SK-N-SH (cell line): ENCODE data around the gene AUH. TPM values are rescaled to one million over a fixed set of nuclear protein-coding genes. Genes with fewer than 3 reads are reported as not detected.

Source experiments
- CTCF ChIA-PET: fragments of 300-600, 350-600 bp; formaldehyde crosslinking; extraction: SDS; loops from one replicate; lab custom pipeline; 2021; lab: Yijun Ruan, JAX
- POLR2A ChIA-PET: fragments of 350-600 bp; sonication (Branson Sonifier 250); formaldehyde crosslinking; extraction: SDS; loops from one replicate; lab custom pipeline; 2020; ENCODE audit warnings: antibody characterized with exemption, inconsistent platforms; lab: Yijun Ruan, JAX
- DNase-seq: peaks from one replicate; pipeline ENCODE4 v3.0.0; 2012
- H2AFZ ChIP-seq: fragments of 200-600 bp; sonication (generic); 2 replicates; pipeline ENCODE4 v1.8.1; 2016; ENCODE audit warnings: antibody characterized with exemption, mild to moderate bottlenecking, low read depth
- H3F3A ChIP-seq: fragments of 200-600 bp; sonication (generic); replicated peaks from 2 replicates; pipeline ENCODE3; 2016; ENCODE audit warnings: antibody characterized with exemption, mild to moderate bottlenecking; ENCODE audit not compliant: insufficient read depth
- H3K27ac ChIP-seq, 2 experiments: fragments of 200-500 bp in 1 of 2; fragments of 200-600 bp in 1 of 2; sonication (Bioruptor generic) in 1 of 2; sonication (generic), shearing (Covaris generic) in 1 of 2; 2 replicates each; pipeline versions ENCODE4 v1.5.1 to v1.6.1; 2014 to 2016; ENCODE audit warnings: low read depth in 2 of 2, inconsistent platforms in 1 of 2, low read length in 1 of 2, mild to moderate bottlenecking in 1 of 2, mixed read lengths in 1 of 2
- H3K27me3 ChIP-seq: fragments of 200-600 bp; sonication (generic), shearing (Covaris generic); 2 replicates; pipeline ENCODE4 v1.6.1; 2016; ENCODE audit warnings: mixed run types; ENCODE audit not compliant: insufficient read depth
- H3K36me3 ChIP-seq, 2 experiments: fragments of 200-500 bp in 1 of 2; fragments of 200-600 bp in 1 of 2; sonication (Bioruptor generic) in 1 of 2; sonication (generic) in 1 of 2; replicated peaks in 1 of 2; 2 replicates each; pipeline versions ENCODE3 to v1.5.1; 2014 to 2016; ENCODE audit warnings: low read length in 1 of 2, mild to moderate bottlenecking in 1 of 2; ENCODE audit not compliant: insufficient read depth in 2 of 2, control insufficient read depth in 1 of 2
- H3K4me1 ChIP-seq, 2 experiments: fragments of 200-500 bp in 1 of 2; fragments of 200-600 bp in 1 of 2; sonication (Bioruptor generic) in 1 of 2; sonication (generic), shearing (Covaris generic) in 1 of 2; 2 replicates each; pipeline versions ENCODE4 v1.5.1 to v1.6.1; 2014 to 2016; ENCODE audit warnings: low read depth in 1 of 2, low read length in 1 of 2, mixed run types in 1 of 2; ENCODE audit not compliant: insufficient read depth in 2 of 2, control insufficient read depth in 1 of 2
- H3K4me2 ChIP-seq: fragments of 200-600 bp; sonication (generic), shearing (Covaris generic); 2 replicates; pipeline ENCODE4 v1.6.1; 2017; ENCODE audit warnings: mixed run types
- H3K4me3 ChIP-seq, 2 experiments: fragments of 200-500 bp in 1 of 2; fragments of 200-600 bp in 1 of 2; sonication (Bioruptor generic) in 1 of 2; sonication (generic), shearing (Covaris generic) in 1 of 2; 2 replicates each; pipeline versions ENCODE4 v1.5.1 to v1.8.1; 2014 to 2016; ENCODE audit warnings: low read depth in 2 of 2, inconsistent platforms in 1 of 2, low read length in 1 of 2, mild to moderate bottlenecking in 1 of 2, mixed read lengths in 1 of 2, moderate library complexity in 1 of 2
- H3K79me2 ChIP-seq: fragments of 200-600 bp; sonication (generic); 2 replicates; pipeline ENCODE4 v1.8.1; 2017; ENCODE audit warnings: mild to moderate bottlenecking; ENCODE audit not compliant: insufficient read depth
- H3K9ac ChIP-seq: fragments of 200-600 bp; sonication (generic); 2 replicates; pipeline ENCODE4 v1.6.1; 2017; ENCODE audit warnings: mixed run types
- H3K9me2 ChIP-seq: fragments of 200-600 bp; sonication (generic); 2 replicates; pipeline ENCODE4 v1.6.1; 2017; ENCODE audit warnings: mixed run types
- H3K9me3 ChIP-seq: fragments of 200-600 bp; sonication (generic); 2 replicates; pipeline ENCODE4 v1.6.1; 2017; ENCODE audit warnings: mixed run types, mild to moderate bottlenecking, moderate library complexity
- H4K20me1 ChIP-seq: fragments of 200-600 bp; sonication (generic); 2 replicates; pipeline ENCODE4 v1.6.1; 2017; ENCODE audit warnings: mild to moderate bottlenecking, mixed run types; ENCODE audit not compliant: insufficient read depth
- CHD2 ChIP-seq: fragments of 150-350 bp; IDR thresholded peaks from 2 replicates; pipeline ENCODE4 v1.6.1; 2018; ENCODE audit warnings: low read length; ENCODE audit not compliant: partially characterized antibody
- CTCF ChIP-seq: fragments of 200-600 bp; sonication (generic); IDR thresholded peaks from 2 replicates; pipeline ENCODE4 v1.6.1; 2017; ENCODE audit warnings: antibody characterized with exemption, mild to moderate bottlenecking, moderate library complexity
- EP300 ChIP-seq, 2 experiments: IDR thresholded peaks; 2 replicates each; pipeline versions ENCODE4 v1.4.0 to v1.6.1; 2012; ENCODE audit warnings: borderline replicate concordance in 1 of 2, low read depth in 1 of 2, low read length in 1 of 2
- EZH2phosphoT487 ChIP-seq: fragments of 200-600 bp; sonication (generic); IDR thresholded peaks from 2 replicates; pipeline ENCODE4 v1.6.1; 2017; ENCODE audit warnings: low read depth, mixed run types, mild to moderate bottlenecking, antibody characterized with exemption, moderate library complexity, borderline replicate concordance
- FOXJ3 ChIP-seq: sonication (generic); formaldehyde crosslinking; IDR thresholded peaks from 2 replicates; pipeline ENCODE4 v1.5.1; 2020; ENCODE audit warnings: mild to moderate bottlenecking, missing genetic modification reagents
- FOXM1 ChIP-seq: IDR thresholded peaks from 2 replicates; pipeline ENCODE4 v1.4.0; 2012; ENCODE audit warnings: low read depth, mild to moderate bottlenecking
- GABPA ChIP-seq: IDR thresholded peaks from 2 replicates; pipeline ENCODE4 v1.4.0; 2012; ENCODE audit warnings: low read depth, mild to moderate bottlenecking
- GATA2 ChIP-seq: sonication (generic); formaldehyde crosslinking; IDR thresholded peaks from 2 replicates; pipeline ENCODE4 v1.5.0; 2020; ENCODE audit warnings: mild to moderate bottlenecking, missing genetic modification reagents
- MAX ChIP-seq: IDR thresholded peaks from 2 replicates; pipeline ENCODE4 v1.4.0; 2012; ENCODE audit warnings: low read depth
- MEF2A ChIP-seq: IDR thresholded peaks from 2 replicates; pipeline ENCODE4 v1.4.0; 2012; ENCODE audit warnings: low read depth, borderline replicate concordance
- MXI1 ChIP-seq: IDR thresholded peaks from 2 replicates; pipeline ENCODE4 v1.6.1; 2012; ENCODE audit warnings: mild to moderate bottlenecking, low read depth, low read length, improper control_type of control experiment
- NRF1 ChIP-seq: IDR thresholded peaks from 2 replicates; pipeline ENCODE4 v1.6.1; 2012; ENCODE audit warnings: low read depth, mild to moderate bottlenecking, low read length
- PBX3 ChIP-seq: IDR thresholded peaks from 2 replicates; pipeline ENCODE4; 2012
- RAD21 ChIP-seq: IDR thresholded peaks from 2 replicates; pipeline ENCODE4 v1.6.1; 2012; ENCODE audit warnings: mild to moderate bottlenecking, low read length
- RCOR1 ChIP-seq: fragments of 150-350 bp; IDR thresholded peaks from 2 replicates; pipeline ENCODE4 v1.6.1; 2017; ENCODE audit warnings: antibody characterized with exemption, low read length
- RFX5 ChIP-seq: IDR thresholded peaks from 2 replicates; pipeline ENCODE4 v1.6.1; 2012; ENCODE audit warnings: mild to moderate bottlenecking, improper control_type of control experiment, low read length
- RXRA ChIP-seq: IDR thresholded peaks from 2 replicates; pipeline ENCODE4 v1.4.0; 2012; ENCODE audit warnings: low read depth, mild to moderate bottlenecking, borderline replicate concordance
- SIN3A ChIP-seq: IDR thresholded peaks from 2 replicates; pipeline ENCODE4 v1.6.1; 2012; ENCODE audit warnings: low read depth, mild to moderate bottlenecking, low read length, moderate library complexity, borderline replicate concordance
- TAF1 ChIP-seq: IDR thresholded peaks from 2 replicates; pipeline ENCODE4 v1.6.1; 2012; ENCODE audit warnings: low read depth, mild to moderate bottlenecking, low read length, moderate library complexity, borderline replicate concordance
- TEAD4 ChIP-seq: IDR thresholded peaks from 2 replicates; pipeline ENCODE4 v1.4.0; 2012; ENCODE audit warnings: mild to moderate bottlenecking, borderline replicate concordance; ENCODE audit not compliant: insufficient read depth
- USF1 ChIP-seq: IDR thresholded peaks from 2 replicates; pipeline ENCODE4 v1.4.0; 2012; ENCODE audit warnings: low read depth, borderline replicate concordance
- USF2 ChIP-seq: fragments of 150-350 bp; IDR thresholded peaks from 2 replicates; pipeline ENCODE4 v1.6.1; 2017; ENCODE audit warnings: antibody characterized with exemption, low read length, low read depth, borderline replicate concordance
- ZBTB33 ChIP-seq: IDR thresholded peaks from 2 replicates; pipeline ENCODE4 v1.4.0; 2012; ENCODE audit warnings: low read depth, borderline replicate concordance
- WGBS: methylation state at CpG from one replicate; pipeline ENCODE4 v1.1.6; 2017; ENCODE audit warnings: low lambda C conversion rate; 5-methylcytosine and 5-hydroxymethylcytosine counted together
- polyA plus RNA-seq, 3 experiments: library from polyadenylated mRNA; depleted of rRNA; stranded (reverse); fragments of >200 nt; gene quantifications; 2 replicates each; pipeline ENCODE4 v1.2.3, GENCODE V29; 2012

Gene AUH
- polyA plus RNA-seq, 1 of the 3 experiments (the other 2 are of a cell fraction) = 7.6 TPM

- no peak for TF ChIP-seq SIN3A
- no peak for TF ChIP-seq MEF2A
- TF ChIP-seq MXI1 = no peak
- TF ChIP-seq TEAD4 = no peak
- no peak for TF ChIP-seq CTCF
- TF ChIP-seq, all 33 proteins: peak for 0
Observed at GRCh38 chr9:91305596-91306295, 56.0 kb downstream of the AUH start (continued).

- TF ChIP-seq GABPA (no peak), RXRA (no peak), RCOR1 (no peak), TAF1 (no peak), RFX5 (no peak), USF1 (no peak), EZH2phosphoT487 (no peak), SIN3A (no peak), MXI1 (no peak), MAX (no peak), USF2 (no peak), GATA2 (CRISPR knock-in tag) (no peak), FOXM1 (no peak), CHD2 (no peak), PBX3 (no peak), RAD21 (no peak), NRF1 (no peak), EP300 (IDR thresholded peaks at IDR 0.05; ENCODE audit: borderline replicate concordance in 1 of 2, low read depth in 1 of 2, low read length in 1 of 2) (no peak), ZBTB33 (no peak), FOXJ3 (CRISPR knock-in tag) (no peak)
- TF ChIP-seq, all 33 proteins: peak for 0
- ChIA-PET CTCF (interaction anchor here (0.6 kb wide), 1 partner anchor 228 kb away, joined by 3 read pairs; no protein-coding TSS in a partner anchor), POLR2A (no interaction called here)
- no peak overlapping the region for H3K9ac ChIP-seq
- H3K4me3 ChIP-seq = no peak overlapping the region
- no peaks in the 10 kb centered on the region for H3K79me2 ChIP-seq
- no peaks in the 10 kb centered on the region for H3K27me3 ChIP-seq
- H3K4me2 ChIP-seq = no peak overlapping the region
- peak overlapping the region in 1 of 2 experiments; percentile 69; a peak in 1 of 4 replicates for H3K27ac ChIP-seq
- no peaks in the 10 kb centered on the region for H3K9me3 ChIP-seq
- 85% methylated on average over 2 of the region's 2 CpGs for WGBS
- H3F3A ChIP-seq = peaks cover 5% of the 10 kb centered on the region
- H2AFZ ChIP-seq = no peak overlapping the region
- no peaks in the 10 kb centered on the region for H3K9me2 ChIP-seq
- no peak for DNase-seq
- peaks cover 0 to 4% of the 10 kb centered on the region in 2 experiments for H3K36me3 ChIP-seq
- peaks cover 0 to 19% of the 10 kb centered on the region in 2 experiments; a peak in 1 of 4 replicates for H3K4me1 ChIP-seq
- no peaks in the 10 kb centered on the region for H4K20me1 ChIP-seq
Observed at GRCh38 chr9:91303741-91304415, 57.8 kb downstream of the AUH start.
